Sigmoid colon (tissue), 7 donors: Measurements from ENCODE around the gene TMEM38B. TPM values are rescaled to one million over a fixed set of nuclear protein-coding genes. Genes with fewer than 3 reads are reported as not detected.

Experiments used
- DNase-seq: peaks from one replicate; pipeline ENCODE4 v3.0.0-alpha.2; 2019
- H3K27ac ChIP-seq, 4 donors: fragments of 200-600 bp; sonication (generic); one replicate each; pipeline ENCODE4 v1.5.1; 2016 to 2019; ENCODE audit warnings: mild to moderate bottlenecking in 1 of 4
- H3K27me3 ChIP-seq, 3 donors: fragments of 200-600 bp; sonication (generic); one replicate each; pipeline ENCODE4 v1.5.1; 2019; ENCODE audit warnings: mild to moderate bottlenecking in 1 of 3
- H3K36me3 ChIP-seq, 4 donors: fragments of 200-600 bp; sonication (generic); one replicate each; pipeline ENCODE4 v1.5.1; 2016 to 2019
- H3K4me1 ChIP-seq, 4 donors: fragments of 200-600 bp; sonication (generic); one replicate each; pipeline ENCODE4 v1.5.1; 2017 to 2019
- H3K4me3 ChIP-seq, 4 donors: fragments of 200-600 bp; sonication (generic); one replicate each; pipeline ENCODE4 v1.5.1; 2017 to 2019; ENCODE audit warnings: mild to moderate bottlenecking in 2 of 4, moderate library complexity in 1 of 4
- H3K9me3 ChIP-seq, 4 donors: fragments of 200-600 bp in 3 of 4; sonication (generic) in 3 of 4; one replicate each; pipeline versions ENCODE4 v1.5.1 to v1.6.1; 2013 to 2019
- EP300 ChIP-seq, 4 donors: sonication (generic); formaldehyde crosslinking; IDR thresholded peaks; one replicate each; pipeline ENCODE4 v1.6.1; 2017; ENCODE audit warnings: antibody characterized with exemption in 4 of 4
- POLR2A ChIP-seq, 2 donors: fragments of 450-650 bp; IDR thresholded peaks; one replicate each; pipeline ENCODE4 v1.6.1; 2016; ENCODE audit warnings: antibody characterized with exemption in 2 of 2, mild to moderate bottlenecking in 2 of 2, moderate library complexity in 2 of 2
- POLR2AphosphoS5 ChIP-seq, 4 donors: sonication (generic); formaldehyde crosslinking; IDR thresholded peaks; one replicate each; pipeline ENCODE4 v1.6.1; 2017; ENCODE audit warnings: antibody characterized with exemption in 4 of 4
- WGBS, 2 donors: extraction: QIAGEN DNeasy Blood & Tissue Kit; methylation state at CpG; one replicate each; pipeline ENCODE4 v1.1.7; 2013; 5-methylcytosine and 5-hydroxymethylcytosine counted together
- intact Hi-C: fragments of 100-400 bp; cut with DNase I; formaldehyde crosslinking; loops from one replicate; pipeline ENCODE4 v1.15.1; 2023
- polyA plus RNA-seq, 3 donors: library from polyadenylated mRNA; stranded (reverse); fragments of 200-250 nt; gene quantifications; one replicate each; pipeline ENCODE4 v1.2.3, GENCODE V29; 2013
- total RNA-seq, 4 donors: library from RNA; depleted of rRNA; stranded (reverse); fragments of >200 nt; gene quantifications; one replicate each; pipeline ENCODE4 v1.1.0, GENCODE V29; 2016
- TF ChIP-seq, protein P1 (sequence below), 4 experiments: fragments of 450-650 bp in 3 of 4; fragments of 200-600 bp in 1 of 4; IDR thresholded peaks; one replicate each; pipeline ENCODE4 v1.5.1; 2016 to 2019; ENCODE audit warnings: antibody characterized with exemption in 4 of 4, mild to moderate bottlenecking in 3 of 4, moderate library complexity in 2 of 4
- donor health status: healthy with polysubstance abuse.
- donor health status: Bipolar disorder and iron deficiency.
- donor health status: healthy.

The TMEM38B gene, protein sequence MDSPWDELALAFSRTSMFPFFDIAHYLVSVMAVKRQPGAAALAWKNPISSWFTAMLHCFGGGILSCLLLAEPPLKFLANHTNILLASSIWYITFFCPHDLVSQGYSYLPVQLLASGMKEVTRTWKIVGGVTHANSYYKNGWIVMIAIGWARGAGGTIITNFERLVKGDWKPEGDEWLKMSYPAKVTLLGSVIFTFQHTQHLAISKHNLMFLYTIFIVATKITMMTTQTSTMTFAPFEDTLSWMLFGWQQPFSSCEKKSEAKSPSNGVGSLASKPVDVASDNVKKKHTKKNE
- 10 to 100 TPM in 2 of 4 donors, 1 to 10 TPM in 2; 6.4 to 17.3 (median 9.8) TPM for total RNA-seq
- 10 to 100 TPM in 1 of 3 donors, 1 to 10 TPM in 2; 5.1 to 12.0 (median 7.7) TPM for polyA plus RNA-seq

DNA sequence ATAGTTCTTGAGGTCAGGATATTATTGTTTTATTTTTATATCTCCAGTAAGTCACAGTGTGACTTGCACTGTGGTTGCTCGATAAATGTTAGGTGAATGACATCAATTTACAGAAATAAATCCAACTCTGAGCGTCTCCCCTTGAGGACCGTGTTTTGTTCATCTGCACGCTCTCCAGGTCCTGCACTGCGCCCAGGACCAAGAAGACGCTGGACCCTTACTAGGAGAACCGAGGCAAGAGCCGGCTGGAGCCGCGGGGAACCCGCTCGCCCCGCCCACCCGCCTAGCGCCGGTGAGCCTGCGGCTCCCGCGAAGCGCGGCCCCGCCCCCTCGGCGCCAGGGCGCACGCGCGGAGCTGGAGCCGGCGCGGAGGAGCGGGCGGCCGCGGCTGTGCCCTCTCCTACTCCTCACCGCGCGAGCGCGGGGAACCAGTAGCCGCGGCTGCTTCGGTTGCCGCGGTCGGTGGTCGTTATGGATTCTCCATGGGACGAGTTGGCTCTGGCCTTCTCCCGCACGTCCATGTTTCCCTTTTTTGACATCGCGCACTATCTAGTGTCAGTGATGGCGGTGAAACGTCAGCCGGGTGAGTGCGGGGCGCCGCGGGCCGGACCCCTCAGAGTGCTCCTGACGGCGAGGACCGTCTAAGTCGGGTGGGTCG lies at the start of gene TMEM38B:
TMEM38B (plus strand) TSS at position 352 of the 658 bp plus-strand sequence; CDS start at position 472, 120 bp downstream.
- peak within 1 kb of the TSS; percentile 71 to 83 (median 80) for H3K27ac ChIP-seq

DNA sequence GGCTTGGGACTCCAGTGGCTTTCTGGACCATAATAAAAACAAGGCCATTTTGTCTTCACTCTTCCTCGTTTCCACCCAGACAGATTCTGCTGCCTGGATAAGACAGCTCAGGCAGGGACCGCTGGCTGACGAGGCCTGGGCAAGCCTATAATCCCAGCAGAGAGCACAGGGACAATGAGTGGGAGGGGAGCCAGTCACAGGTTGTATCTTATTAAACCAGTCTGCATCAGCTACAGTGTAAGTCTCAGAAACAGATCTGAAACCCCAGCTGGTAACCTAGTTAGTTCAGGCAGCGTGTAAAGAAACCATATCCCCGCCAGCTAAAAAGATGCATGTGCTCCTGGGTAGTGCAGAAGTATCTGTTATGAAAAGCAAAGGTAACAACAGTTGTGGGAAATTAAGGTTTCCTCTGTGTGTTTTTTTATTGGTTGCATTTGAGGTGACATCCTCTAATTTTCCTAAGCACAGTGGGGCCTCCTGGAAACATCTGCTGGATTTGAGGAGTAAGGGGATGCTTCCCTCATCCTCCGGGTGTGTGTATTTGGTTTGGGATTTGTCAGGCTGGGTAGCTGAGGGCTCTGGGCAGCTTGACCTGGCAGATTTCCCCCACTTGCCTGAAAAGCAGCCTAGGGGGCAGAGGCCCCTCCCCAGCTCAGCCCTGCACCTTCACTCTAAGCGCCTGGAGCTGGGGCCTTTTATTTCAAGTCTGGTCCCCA lies 47.3 kb upstream of the TMEM38B start:
- intact Hi-C loops = no loop called here
- Histone ChIP-seq H3K9me3 (peaks cover 0 to 4% (median 0%) of the 10 kb centered on the region in 4 donors), H3K4me1 (no peaks in the 10 kb centered on the region), H3K36me3 (no peaks in the 10 kb centered on the region), H3K27me3 (no peaks in the 10 kb centered on the region), H3K4me3 (no peak overlapping the region), H3K27ac (no peak overlapping the region)
- TF ChIP-seq EP300 (IDR thresholded peaks at IDR 0.05) = no peak
- no peak for TF ChIP-seq POLR2AphosphoS5 (IDR thresholded peaks at IDR 0.05)
- no peak for TF ChIP-seq POLR2A (IDR thresholded peaks at IDR 0.05)
- TF ChIP-seq, protein P1, sequence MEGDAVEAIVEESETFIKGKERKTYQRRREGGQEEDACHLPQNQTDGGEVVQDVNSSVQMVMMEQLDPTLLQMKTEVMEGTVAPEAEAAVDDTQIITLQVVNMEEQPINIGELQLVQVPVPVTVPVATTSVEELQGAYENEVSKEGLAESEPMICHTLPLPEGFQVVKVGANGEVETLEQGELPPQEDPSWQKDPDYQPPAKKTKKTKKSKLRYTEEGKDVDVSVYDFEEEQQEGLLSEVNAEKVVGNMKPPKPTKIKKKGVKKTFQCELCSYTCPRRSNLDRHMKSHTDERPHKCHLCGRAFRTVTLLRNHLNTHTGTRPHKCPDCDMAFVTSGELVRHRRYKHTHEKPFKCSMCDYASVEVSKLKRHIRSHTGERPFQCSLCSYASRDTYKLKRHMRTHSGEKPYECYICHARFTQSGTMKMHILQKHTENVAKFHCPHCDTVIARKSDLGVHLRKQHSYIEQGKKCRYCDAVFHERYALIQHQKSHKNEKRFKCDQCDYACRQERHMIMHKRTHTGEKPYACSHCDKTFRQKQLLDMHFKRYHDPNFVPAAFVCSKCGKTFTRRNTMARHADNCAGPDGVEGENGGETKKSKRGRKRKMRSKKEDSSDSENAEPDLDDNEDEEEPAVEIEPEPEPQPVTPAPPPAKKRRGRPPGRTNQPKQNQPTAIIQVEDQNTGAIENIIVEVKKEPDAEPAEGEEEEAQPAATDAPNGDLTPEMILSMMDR (IDR thresholded peaks at IDR 0.05) = no peak
- WGBS, 2 donors = 88 to 91% methylated on average over 7 of the region's 7 CpGs
- no peak for DNase-seq

More for the DNA sequence above, at the start of gene TMEM38B:
- Histone ChIP-seq H3K4me1 (peaks cover 0 to 14% (median 10%) of the 10 kb centered on the region in 4 donors), H3K36me3 (no peaks in the 10 kb centered on the region), H3K9me3 (no peaks in the 10 kb centered on the region), H3K27me3 (peaks cover 2 to 32% (median 5%) of the 10 kb centered on the region in 3 donors), H3K4me3 (peak within 1 kb of the TSS; percentile 73 to 92 (median 77))
- TF ChIP-seq EP300 (IDR thresholded peaks at IDR 0.05) (no peak), POLR2AphosphoS5 (IDR thresholded peaks at IDR 0.05) (peak; percentile 67 to 82 (median 74)), POLR2A (IDR thresholded peaks at IDR 0.05) (no peak)
- intact Hi-C loops = no loop called here
- DNase-seq = peak; percentile 86
- WGBS, 2 donors = 0 to 1% methylated on average over 65 of the region's 65 CpGs

DNA sequence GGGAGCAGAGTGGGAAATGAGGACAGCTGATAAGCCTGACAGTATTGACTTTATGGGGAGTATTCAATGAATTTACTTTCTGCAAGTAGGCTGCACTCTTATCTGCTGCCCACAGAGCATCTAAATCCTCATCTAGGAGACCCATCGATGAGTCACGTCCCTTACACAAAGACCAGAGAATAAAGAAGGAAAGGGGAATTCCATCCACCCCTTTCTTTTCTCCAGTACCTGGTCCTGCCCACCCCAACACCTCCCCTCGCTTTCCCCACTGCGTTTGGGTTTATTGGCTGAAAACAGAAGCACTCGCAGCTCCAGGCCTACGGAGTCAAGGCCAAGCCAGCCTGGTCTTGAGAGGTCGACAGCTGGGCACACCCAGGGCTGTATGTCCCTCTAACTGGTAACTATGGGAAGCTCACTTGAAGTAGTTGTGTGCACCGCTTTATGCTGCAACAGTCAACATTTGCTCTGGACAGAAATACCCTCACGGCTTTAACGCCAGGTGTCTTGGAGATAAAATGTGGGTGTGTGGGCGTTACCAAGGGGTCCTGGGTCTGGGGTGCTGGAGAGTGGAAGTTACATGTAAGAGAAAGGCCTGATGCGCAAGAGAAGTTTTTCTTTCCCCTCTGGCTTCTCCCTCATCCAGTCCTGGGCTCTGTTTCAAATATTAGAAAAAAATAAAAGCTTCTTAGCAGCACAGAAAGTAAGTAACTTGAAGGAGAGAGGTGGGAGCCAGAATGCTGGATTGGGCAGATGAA lies 46.6 kb upstream of the TMEM38B start:
- Histone ChIP-seq H3K36me3 (no peaks in the 10 kb centered on the region), H3K9me3 (peaks cover 0 to under 1% (median 0%) of the 10 kb centered on the region in 4 donors), H3K4me3 (no peak overlapping the region), H3K27ac (no peak overlapping the region), H3K4me1 (no peaks in the 10 kb centered on the region), H3K27me3 (no peaks in the 10 kb centered on the region)
- intact Hi-C loops = no loop called here
- WGBS, 2 donors = 91 to 92% methylated on average over 12 of the region's 12 CpGs
- no peak for TF ChIP-seq POLR2AphosphoS5 (IDR thresholded peaks at IDR 0.05)
- no peak for TF ChIP-seq POLR2A (IDR thresholded peaks at IDR 0.05)
- TF ChIP-seq EP300 (IDR thresholded peaks at IDR 0.05) = no peak
- TF ChIP-seq, protein P1 (IDR thresholded peaks at IDR 0.05) = no peak
- no peak for DNase-seq

DNA sequence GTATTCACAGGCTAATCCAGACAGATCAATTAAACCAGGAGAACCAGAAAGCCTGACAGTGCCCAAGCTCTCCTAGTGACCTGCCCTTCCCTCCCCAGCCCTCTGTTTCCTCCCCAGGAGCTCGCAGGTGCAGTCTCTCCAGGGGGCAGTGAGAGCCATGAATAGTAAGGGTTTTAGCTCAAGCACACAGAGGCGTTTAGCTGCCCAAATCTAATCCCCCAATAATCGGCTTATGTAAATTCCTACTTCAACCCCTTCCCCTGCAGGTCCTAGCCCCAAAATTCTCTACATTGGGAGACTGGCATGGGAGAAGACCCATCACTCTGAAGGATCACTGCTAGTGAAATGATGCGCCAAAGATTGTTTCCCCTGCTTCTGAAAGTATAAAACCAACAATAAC lies 42.5 kb upstream of the TMEM38B start:
- intact Hi-C loops = no loop called here
- Histone ChIP-seq H3K9me3 (no peaks in the 10 kb centered on the region), H3K4me3 (no peak overlapping the region), H3K27me3 (peaks cover 3 to 14% (median 13%) of the 10 kb centered on the region in 3 donors), H3K27ac (no peak overlapping the region), H3K36me3 (no peaks in the 10 kb centered on the region), H3K4me1 (peaks cover 0 to 11% (median 10%) of the 10 kb centered on the region in 4 donors)
- TF ChIP-seq EP300 (IDR thresholded peaks at IDR 0.05) (no peak), POLR2A (IDR thresholded peaks at IDR 0.05) (no peak), POLR2AphosphoS5 (IDR thresholded peaks at IDR 0.05) (no peak)
- TF ChIP-seq, protein P1 (IDR thresholded peaks at IDR 0.05) = no peak
- no peak for DNase-seq
- WGBS, 2 donors = 77 to 78% methylated on average over 4 of the region's 4 CpGs
